MM.1S (cell line): Measurements from ENCODE around the gene MYO1C.

Source experiments
- DNase-seq: peaks from one replicate; pipeline ENCODE4 v3.0.0-alpha.2; 2015
- H2AFZ ChIP-seq: fragments of 300-600 bp; sonication (generic); 2 replicates; pipeline ENCODE4 v1.6.0; 2016; ENCODE audit warnings: antibody characterized with exemption, low read length
- H3F3A ChIP-seq: fragments of 300-600 bp; sonication (generic); 2 replicates; pipeline ENCODE4 v1.6.1; 2016; ENCODE audit warnings: mild to moderate bottlenecking, antibody characterized with exemption, low read length, moderate library complexity, mixed read lengths; ENCODE audit not compliant: insufficient read depth
- H3K27ac ChIP-seq: fragments of 300-600 bp; sonication (generic); 2 replicates; pipeline ENCODE4 v1.5.1; 2016; ENCODE audit warnings: mild to moderate bottlenecking, low read length
- H3K27me3 ChIP-seq: fragments of 300-600 bp; sonication (generic); replicated peaks from 2 replicates; pipeline ENCODE4 v1.6.0; 2016; ENCODE audit warnings: low read length; ENCODE audit not compliant: insufficient read depth
- H3K36me3 ChIP-seq: fragments of 300-600 bp; sonication (generic); replicated peaks from 2 replicates; pipeline ENCODE4 v1.6.1; 2016; ENCODE audit warnings: mild to moderate bottlenecking, low read length, mixed read lengths; ENCODE audit not compliant: insufficient read depth
- H3K4me1 ChIP-seq: fragments of 300-600 bp; sonication (generic); 2 replicates; pipeline ENCODE4 v1.6.1; 2016; ENCODE audit warnings: low read length, mixed read lengths
- H3K4me2 ChIP-seq: fragments of 300-600 bp; sonication (generic); 2 replicates; pipeline ENCODE4 v1.6.0; 2016; ENCODE audit warnings: low read depth, low read length
- H3K4me3 ChIP-seq: fragments of 300-600 bp; sonication (generic); 2 replicates; pipeline ENCODE4 v1.5.1; 2016; ENCODE audit warnings: low read length, mixed read lengths
- H3K79me2 ChIP-seq: fragments of 300-600 bp; sonication (generic); 2 replicates; pipeline ENCODE4 v1.6.1; 2016; ENCODE audit warnings: mixed run types, low read length, mixed read lengths
- H3K9ac ChIP-seq: fragments of 300-600 bp; sonication (generic); 2 replicates; pipeline ENCODE4 v1.6.1; 2016; ENCODE audit warnings: low read length, mixed read lengths
- H3K9me2 ChIP-seq: fragments of 300-600 bp; sonication (generic); replicated peaks from 2 replicates; pipeline ENCODE4 v1.6.1; 2016; ENCODE audit warnings: mild to moderate bottlenecking, low read length, mixed read lengths; ENCODE audit not compliant: insufficient read depth
- H3K9me3 ChIP-seq: fragments of 300-600 bp; sonication (generic); replicated peaks from 2 replicates; pipeline ENCODE4 v1.6.1; 2016; ENCODE audit warnings: mild to moderate bottlenecking, low read length, mixed read lengths; ENCODE audit not compliant: insufficient read depth
- H4K20me1 ChIP-seq: fragments of 300-600 bp; sonication (generic); 2 replicates; pipeline ENCODE4 v1.6.1; 2016; ENCODE audit warnings: mild to moderate bottlenecking, low read length, moderate library complexity, mixed read lengths; ENCODE audit not compliant: insufficient read depth
- CTCF ChIP-seq: fragments of 300-600 bp; sonication (generic); IDR thresholded peaks from 2 replicates; pipeline ENCODE4 v1.5.1; 2016; ENCODE audit warnings: antibody characterized with exemption, low read length, mixed read lengths
- EZH2 ChIP-seq: fragments of 300-600 bp; sonication (generic); optimal IDR thresholded peaks from 2 replicates; pipeline ENCODE3; 2017; ENCODE audit warnings: low read depth, mild to moderate bottlenecking, antibody characterized with exemption, low read length, mixed read lengths
- EZH2phosphoT487 ChIP-seq: fragments of 300-600 bp; sonication (generic); IDR thresholded peaks from 2 replicates; pipeline ENCODE4 v1.6.1; 2018; ENCODE audit warnings: antibody characterized with exemption, low read length

MYO1C gene

GRCh38 chr17:1473841-1474240 is 18.6 kb downstream of the MYO1C start:
- Histone ChIP-seq H3K4me1 (no peaks in the 10 kb centered on the region), H3K9me2 (no peaks in the 10 kb centered on the region), H3K4me3 (no peak overlapping the region), H3K4me2 (no peak overlapping the region), H3F3A (no peaks in the 10 kb centered on the region), H3K27me3 (no peaks in the 10 kb centered on the region), H3K9ac (no peak overlapping the region), H3K79me2 (no peaks in the 10 kb centered on the region), H3K36me3 (no peaks in the 10 kb centered on the region), H3K9me3 (no peaks in the 10 kb centered on the region), H3K27ac (no peak overlapping the region), H4K20me1 (no peaks in the 10 kb centered on the region), H2AFZ (no peak overlapping the region)
- TF ChIP-seq EZH2 = no peak
- no peak for DNase-seq

GRCh38 chr17:1473170-1473569 is 19.3 kb downstream of the MYO1C start:
- Histone ChIP-seq H3K9ac (no peak overlapping the region), H3K79me2 (no peaks in the 10 kb centered on the region), H3F3A (no peaks in the 10 kb centered on the region), H3K27ac (no peak overlapping the region), H3K4me2 (no peak overlapping the region), H3K27me3 (no peaks in the 10 kb centered on the region), H4K20me1 (no peaks in the 10 kb centered on the region), H3K9me3 (no peaks in the 10 kb centered on the region), H3K9me2 (no peaks in the 10 kb centered on the region), H3K4me1 (no peaks in the 10 kb centered on the region), H2AFZ (no peak overlapping the region), H3K4me3 (no peak overlapping the region), H3K36me3 (no peaks in the 10 kb centered on the region)
- TF ChIP-seq EZH2 = no peak
- TF ChIP-seq CTCF = no peak
- TF ChIP-seq EZH2phosphoT487 = no peak
- DNase-seq = no peak

GRCh38 chr17:1471911-1472821 is 20.3 kb downstream of the MYO1C start:
- no peaks in the 10 kb centered on the region for H3K9me2 ChIP-seq
- H3K9ac ChIP-seq = no peak overlapping the region
- no peaks in the 10 kb centered on the region for H3K27me3 ChIP-seq
- no peaks in the 10 kb centered on the region for H3K36me3 ChIP-seq
- TF ChIP-seq CTCF = no peak
- no peak for TF ChIP-seq EZH2phosphoT487
- no peak for TF ChIP-seq EZH2
- H3K4me2 ChIP-seq = no peak overlapping the region
- no peak overlapping the region for H3K4me3 ChIP-seq
- no peaks in the 10 kb centered on the region for H4K20me1 ChIP-seq
- DNase-seq = no peak
- H3K9me3 ChIP-seq = no peaks in the 10 kb centered on the region
- no peaks in the 10 kb centered on the region for H3K4me1 ChIP-seq
- no peak overlapping the region for H3K27ac ChIP-seq
- H2AFZ ChIP-seq = no peak overlapping the region
- H3K79me2 ChIP-seq = no peaks in the 10 kb centered on the region
- no peaks in the 10 kb centered on the region for H3F3A ChIP-seq

- H3K9me3 ChIP-seq = no peaks in the 10 kb centered on the region
- no peaks in the 10 kb centered on the region for H3F3A ChIP-seq
- H3K79me2 ChIP-seq = no peaks in the 10 kb centered on the region
- no peak overlapping the region for H3K27ac ChIP-seq
- no peak for DNase-seq
- no peak overlapping the region for H3K9ac ChIP-seq
- no peaks in the 10 kb centered on the region for H4K20me1 ChIP-seq
- no peaks in the 10 kb centered on the region for H3K4me1 ChIP-seq
- no peak overlapping the region for H3K4me3 ChIP-seq
- H3K4me2 ChIP-seq = no peak overlapping the region
- H3K9me2 ChIP-seq = no peaks in the 10 kb centered on the region
- H3K36me3 ChIP-seq = no peaks in the 10 kb centered on the region
- TF ChIP-seq EZH2 (no peak), EZH2phosphoT487 (no peak), CTCF (no peak)
- no peaks in the 10 kb centered on the region for H3K27me3 ChIP-seq
- H2AFZ ChIP-seq = no peak overlapping the region
These were observed 21.0 kb downstream of the MYO1C start for GRCh38 chr17:1471490-1471889.
